Upper lobe of right lung (tissue), 1 donor: ENCODE results near the gene OR4D1. TPM values are rescaled to one million over a fixed set of nuclear protein-coding genes. Genes with fewer than 3 reads are reported as not detected.

Source experiments
- ATAC-seq: fragments of 200-7000 bp; cut with Tn5 transposase; one replicate; pipeline ENCODE4 v1.9.1; 2020; ENCODE audit warnings: mild to moderate bottlenecking, moderate library complexity
- DNase-seq: peaks from one replicate; pipeline ENCODE4 v3.0.0-alpha.2; 2020
- H3K27ac ChIP-seq: fragments of 200-600 bp; one replicate; pipeline ENCODE4 v1.8.0; 2022
- H3K27me3 ChIP-seq: fragments of 200-600 bp; one replicate; pipeline ENCODE4 v1.8.0; 2022; ENCODE audit warnings: mild to moderate bottlenecking
- H3K36me3 ChIP-seq: fragments of 200-600 bp; one replicate; pipeline ENCODE4 v1.8.0; 2022
- H3K4me1 ChIP-seq: fragments of 200-600 bp; one replicate; pipeline ENCODE4 v1.8.0; 2022
- H3K4me3 ChIP-seq: fragments of 200-600 bp; one replicate; pipeline ENCODE4 v1.8.0; 2022; ENCODE audit warnings: mild to moderate bottlenecking
- H3K9me3 ChIP-seq: fragments of 200-600 bp; one replicate; pipeline ENCODE4 v1.8.0; 2022
- intact Hi-C: fragments of 100-400 bp; cut with DNase I; formaldehyde crosslinking; loops from one replicate; pipeline ENCODE4 v1.11.0; 2022
- total RNA-seq: library from RNA; stranded (reverse); fragmentation: NEBNext Ultra II Directional; extraction: Animal tissue kit (Norgen Biotek cat#: 25700); gene quantifications from one replicate; pipeline ENCODE4 v1.2.1, GENCODE V29; 2021
- TF ChIP-seq, protein P1 (sequence below): fragments of 200-600 bp; IDR thresholded peaks from one replicate; pipeline ENCODE4 v1.8.0; 2022; ENCODE audit warnings: antibody characterized with exemption
- donor health status: DM: no; HTN: yes; CAD: no; lungs with severe emphysema.

The OR4D1 gene
- total RNA-seq, 1 donor from 2014 or later, result not detected

DNA sequence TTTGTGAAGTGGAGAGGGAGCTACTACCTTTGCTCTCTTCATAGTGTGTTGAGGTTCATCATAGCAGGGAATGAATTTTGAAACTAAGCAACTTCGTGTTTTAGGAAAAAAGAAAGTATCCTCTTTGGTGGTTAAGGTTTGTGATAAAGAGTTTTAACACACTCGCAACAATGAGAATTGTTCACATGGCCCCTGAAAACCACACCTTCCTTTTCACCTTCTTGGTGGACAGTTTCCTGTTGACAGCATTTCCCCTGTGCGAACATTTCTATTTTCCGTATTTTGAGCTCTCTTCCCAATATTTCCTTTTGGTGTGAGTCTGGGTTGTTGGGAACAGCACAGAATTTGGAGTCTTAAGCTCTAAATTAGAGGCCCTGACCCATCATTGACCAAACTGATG is 22.4 kb downstream of the OR4D1 start:
- intact Hi-C loops, result no loop called here
- H3K27me3 ChIP-seq, result no peaks in the 10 kb centered on the region
- TF ChIP-seq, protein P1, sequence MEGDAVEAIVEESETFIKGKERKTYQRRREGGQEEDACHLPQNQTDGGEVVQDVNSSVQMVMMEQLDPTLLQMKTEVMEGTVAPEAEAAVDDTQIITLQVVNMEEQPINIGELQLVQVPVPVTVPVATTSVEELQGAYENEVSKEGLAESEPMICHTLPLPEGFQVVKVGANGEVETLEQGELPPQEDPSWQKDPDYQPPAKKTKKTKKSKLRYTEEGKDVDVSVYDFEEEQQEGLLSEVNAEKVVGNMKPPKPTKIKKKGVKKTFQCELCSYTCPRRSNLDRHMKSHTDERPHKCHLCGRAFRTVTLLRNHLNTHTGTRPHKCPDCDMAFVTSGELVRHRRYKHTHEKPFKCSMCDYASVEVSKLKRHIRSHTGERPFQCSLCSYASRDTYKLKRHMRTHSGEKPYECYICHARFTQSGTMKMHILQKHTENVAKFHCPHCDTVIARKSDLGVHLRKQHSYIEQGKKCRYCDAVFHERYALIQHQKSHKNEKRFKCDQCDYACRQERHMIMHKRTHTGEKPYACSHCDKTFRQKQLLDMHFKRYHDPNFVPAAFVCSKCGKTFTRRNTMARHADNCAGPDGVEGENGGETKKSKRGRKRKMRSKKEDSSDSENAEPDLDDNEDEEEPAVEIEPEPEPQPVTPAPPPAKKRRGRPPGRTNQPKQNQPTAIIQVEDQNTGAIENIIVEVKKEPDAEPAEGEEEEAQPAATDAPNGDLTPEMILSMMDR, result no peak
- H3K36me3 ChIP-seq, result no peaks in the 10 kb centered on the region
- no peak for ATAC-seq
- no peaks in the 10 kb centered on the region for H3K9me3 ChIP-seq
- no peak for DNase-seq
- no peak overlapping the region for H3K27ac ChIP-seq
- no peak overlapping the region for H3K4me3 ChIP-seq
- H3K4me1 ChIP-seq, result no peaks in the 10 kb centered on the region

DNA sequence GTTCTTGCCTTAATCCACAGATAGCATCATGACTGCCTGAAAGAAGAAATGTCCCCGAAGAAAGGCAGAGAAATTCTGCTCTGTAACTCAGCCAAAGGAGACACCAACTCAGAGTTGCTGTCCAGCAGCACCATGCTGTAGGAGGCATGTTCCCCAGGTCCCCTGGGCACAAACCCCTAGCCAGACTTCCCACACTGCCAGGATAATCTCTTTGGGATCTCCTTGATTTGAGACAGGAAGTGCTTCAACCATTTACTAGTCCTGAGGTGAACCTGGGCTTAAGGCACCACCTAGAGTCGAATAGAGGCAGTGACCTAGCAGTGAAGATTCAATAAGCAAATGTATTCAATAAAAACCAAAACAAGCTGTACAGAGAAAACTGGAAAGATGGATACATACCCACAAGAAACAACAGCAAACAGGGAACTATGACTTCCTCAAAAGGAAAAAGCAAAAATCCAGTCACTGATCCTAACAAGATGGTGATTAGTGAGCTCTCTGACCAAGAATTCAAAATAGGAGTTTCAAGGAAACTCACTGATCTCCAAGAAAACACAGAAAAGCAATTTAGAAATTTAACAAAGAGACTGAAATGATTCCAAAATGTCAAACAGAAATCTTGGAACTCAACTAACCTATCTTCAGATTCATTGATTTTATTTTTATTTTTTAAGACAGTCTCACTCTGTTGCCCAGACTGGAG is 24.3 kb downstream of the OR4D1 start:
- H3K9me3 ChIP-seq, result no peaks in the 10 kb centered on the region
- intact Hi-C loops, result no loop called here

DNA sequence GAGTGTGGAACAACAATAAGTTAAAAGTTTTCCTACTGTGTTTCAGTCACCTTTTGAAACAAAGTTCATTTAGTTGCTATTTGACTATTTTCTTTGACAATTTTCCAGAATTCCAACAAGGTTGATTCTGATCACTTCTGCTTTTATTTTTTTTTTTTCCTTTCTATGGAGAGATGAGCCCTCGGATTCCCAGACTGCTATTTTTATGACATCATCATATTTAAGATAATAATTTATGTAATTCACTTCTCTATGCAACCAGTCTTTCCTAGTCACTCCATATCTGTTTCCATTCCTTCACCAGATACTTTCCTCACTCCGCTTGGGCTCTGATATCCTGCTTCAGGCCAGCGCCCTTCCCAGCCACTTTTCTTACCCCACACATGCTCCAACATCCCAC is 26.7 kb downstream of the OR4D1 start:
- no peak for DNase-seq
- H3K4me3 ChIP-seq, result no peak overlapping the region
- no peaks in the 10 kb centered on the region for H3K36me3 ChIP-seq
- no peak for ATAC-seq
- TF ChIP-seq, protein P1, result no peak
- H3K4me1 ChIP-seq, result no peaks in the 10 kb centered on the region
- H3K27me3 ChIP-seq, result peaks cover 8% of the 10 kb centered on the region
- H3K27ac ChIP-seq, result no peak overlapping the region
- no peaks in the 10 kb centered on the region for H3K9me3 ChIP-seq
- intact Hi-C loops, result no loop called here

More for the DNA sequence above, 24.3 kb downstream of the OR4D1 start:
- Histone ChIP-seq H3K27ac (no peak overlapping the region), H3K4me1 (no peaks in the 10 kb centered on the region), H3K4me3 (no peak overlapping the region), H3K36me3 (no peaks in the 10 kb centered on the region), H3K27me3 (peaks cover 8% of the 10 kb centered on the region)
- DNase-seq, result no peak
- peak; percentile 31 for ATAC-seq
- TF ChIP-seq, protein P1, result peak; percentile 40

DNA sequence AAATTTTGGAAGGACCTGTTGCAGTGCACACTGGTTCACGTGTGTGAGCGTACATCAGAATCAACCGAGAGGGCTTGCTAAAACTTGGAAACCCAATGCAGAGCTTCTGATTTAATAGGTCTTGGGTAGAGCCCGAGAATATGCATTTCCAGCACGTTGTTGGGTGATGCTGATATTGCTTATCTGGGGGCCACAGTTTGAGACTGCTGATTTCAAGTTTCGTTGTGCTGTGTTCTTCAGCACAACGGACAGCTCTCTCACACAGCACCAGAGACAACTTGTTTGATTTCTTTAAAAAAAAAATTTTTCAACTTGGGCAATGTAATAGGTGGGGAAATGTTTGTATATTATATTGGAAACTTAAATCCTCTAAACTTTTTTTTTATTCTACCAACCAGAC is 28.0 kb downstream of the OR4D1 start:
- intact Hi-C loops, result no loop called here
- no peaks in the 10 kb centered on the region for H3K9me3 ChIP-seq
- H3K4me1 ChIP-seq, result no peaks in the 10 kb centered on the region
- peaks cover 8% of the 10 kb centered on the region for H3K27me3 ChIP-seq
- H3K4me3 ChIP-seq, result no peak overlapping the region
- ATAC-seq (no peak), DNase-seq (no peak)
- H3K27ac ChIP-seq, result no peak overlapping the region
- TF ChIP-seq, protein P1, result no peak
- H3K36me3 ChIP-seq, result no peaks in the 10 kb centered on the region

DNA sequence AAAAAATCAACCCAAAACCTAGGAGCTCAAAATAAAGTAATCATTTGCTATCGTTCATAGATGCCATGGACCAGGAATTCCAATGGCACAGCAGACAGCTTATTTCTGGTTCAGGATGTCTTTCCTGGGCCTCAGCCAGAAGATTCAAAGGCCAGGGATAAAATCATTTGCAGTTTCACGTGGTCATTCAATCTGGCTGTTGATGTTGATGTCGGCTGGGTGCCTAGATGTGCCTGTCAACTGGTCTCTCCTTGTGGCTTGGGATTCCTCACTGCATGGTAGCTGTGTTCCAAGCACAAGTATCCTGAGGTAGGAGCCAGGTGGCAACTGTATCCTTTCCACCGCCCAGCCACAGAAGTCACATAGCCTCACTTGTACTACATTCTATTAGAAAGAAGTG is 33.6 kb downstream of the OR4D1 start:
- no peaks in the 10 kb centered on the region for H3K9me3 ChIP-seq
- H3K4me1 ChIP-seq, result no peaks in the 10 kb centered on the region
- no peak overlapping the region for H3K4me3 ChIP-seq
- peaks cover 4% of the 10 kb centered on the region for H3K27me3 ChIP-seq
- H3K36me3 ChIP-seq, result no peaks in the 10 kb centered on the region
- TF ChIP-seq, protein P1, result no peak
- no peak for DNase-seq
- intact Hi-C loops, result no loop called here
- no peak overlapping the region for H3K27ac ChIP-seq
- no peak for ATAC-seq

DNA sequence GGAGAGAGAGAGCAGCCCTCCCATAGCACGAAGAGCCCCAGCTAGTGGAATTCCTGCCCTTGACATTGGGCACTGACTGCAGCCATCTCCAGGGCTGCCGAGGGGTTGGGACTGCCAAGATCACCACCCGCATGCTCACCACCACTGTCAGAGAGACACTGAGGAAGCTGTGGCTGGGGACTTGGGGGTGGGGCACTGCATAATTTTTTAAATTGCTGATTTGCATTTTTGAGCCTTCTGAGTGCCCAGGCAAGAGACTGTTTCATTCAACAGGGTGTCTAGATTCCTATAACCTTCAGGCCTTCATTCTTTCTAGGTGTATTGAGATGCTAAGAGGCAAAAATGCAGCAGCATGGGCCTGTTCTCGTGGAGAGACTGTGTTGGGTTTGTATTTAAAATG is 35.3 kb downstream of the OR4D1 start:
- intact Hi-C loops, result no loop called here
- TF ChIP-seq, protein P1, result no peak
- Histone ChIP-seq H3K4me3 (no peak overlapping the region), H3K4me1 (no peaks in the 10 kb centered on the region), H3K36me3 (no peaks in the 10 kb centered on the region), H3K27ac (no peak overlapping the region), H3K9me3 (no peaks in the 10 kb centered on the region), H3K27me3 (no peaks in the 10 kb centered on the region)
- no peak for ATAC-seq
- no peak for DNase-seq
